Stimulated activated CD8-positive, alpha-beta memory T cell treated with anti-CD3 and anti-CD28 coated beads, Interleukin-7, amount 100 ng/mL, for 48 hours (primary cell): ENCODE data around the gene C20orf204.
"Not testable (repeated sequence)": the region's sequence is repeated elsewhere in the genome, so short reads cannot be mapped to it uniquely, and the experiment has no call there.

Source experiments
- DNase-seq, 2 donors: peaks; one replicate each; pipeline ENCODE4 v3.0.0-alpha.2; 2020; ENCODE audit warnings: low read depth in 1 of 2; ENCODE audit errors: extremely low read depth in 1 of 2

C20orf204 gene

GRCh38 chr20:64035933-64036345 lies at the start of gene C20orf204:
Gene C20orf204, plus strand, starts transcription at chr20:64036182. Its CDS starts 142 bp downstream, at chr20:64036324.
- DNase-seq = no peak

- DNase-seq = no peak
Observed at GRCh38 chr20:64000906-64001305, 35.1 kb upstream of the C20orf204 start.

- no peak for DNase-seq
Observed at GRCh38 chr20:64001607-64002011, 34.4 kb upstream of the C20orf204 start.

GRCh38 chr20:64003960-64004725 lies 31.8 kb upstream of the C20orf204 start:
- DNase-seq = no peak

GRCh38 chr20:64005394-64005793 lies 30.6 kb upstream of the C20orf204 start:
- DNase-seq = no peak

GRCh38 chr20:64006490-64006889 lies 29.5 kb upstream of the C20orf204 start:
- no peak for DNase-seq

- DNase-seq = no peak
Observed at GRCh38 chr20:64006902-64007301, 29.1 kb upstream of the C20orf204 start.

GRCh38 chr20:64009811-64010387 lies 26.1 kb upstream of the C20orf204 start:
- no peak for DNase-seq

- DNase-seq = no peak
Observed at GRCh38 chr20:64010711-64011237, 25.2 kb upstream of the C20orf204 start.

GRCh38 chr20:64011366-64011779 lies 24.6 kb upstream of the C20orf204 start:
- DNase-seq = no peak

GRCh38 chr20:64012385-64013154 lies 23.4 kb upstream of the C20orf204 start:
- DNase-seq = not testable (repeated sequence)

- DNase-seq = no peak
Observed at GRCh38 chr20:64015635-64016034, 20.3 kb upstream of the C20orf204 start.

GRCh38 chr20:64021124-64021975 lies 14.6 kb upstream of the C20orf204 start:
- no peak for DNase-seq

- no peak for DNase-seq
Observed at GRCh38 chr20:64022671-64023360, 13.2 kb upstream of the C20orf204 start.

GRCh38 chr20:64023361-64024140 lies 12.4 kb upstream of the C20orf204 start:
- no peak for DNase-seq

- no peak for DNase-seq
Observed at GRCh38 chr20:64024141-64024990, 11.6 kb upstream of the C20orf204 start.

- DNase-seq = no peak
Observed at GRCh38 chr20:64025101-64025825, 10.7 kb upstream of the C20orf204 start.
